ENCODE measurements around the gene BTNL2.

DNA sequence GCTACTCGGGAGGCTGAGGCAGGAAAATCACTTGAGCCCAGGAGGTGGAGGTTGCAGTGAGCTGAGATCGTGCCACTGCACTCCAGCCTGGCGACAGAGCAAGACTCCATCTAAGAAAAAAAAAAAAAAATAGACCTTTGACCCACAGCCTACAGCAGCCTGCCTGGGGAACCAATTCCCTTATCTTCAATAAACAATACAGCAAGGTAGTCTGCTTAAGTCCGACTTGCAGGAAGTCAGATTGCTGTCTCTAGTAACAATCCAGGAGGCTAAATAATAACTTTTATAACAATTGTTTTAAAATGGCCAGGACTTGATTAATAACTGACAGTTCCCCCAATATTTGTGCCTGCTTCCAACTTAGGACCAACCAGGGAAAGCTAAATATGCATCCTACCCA is 19.4 kb upstream of the BTNL2 start:
- TF ChIP-seq, protein P1, sequence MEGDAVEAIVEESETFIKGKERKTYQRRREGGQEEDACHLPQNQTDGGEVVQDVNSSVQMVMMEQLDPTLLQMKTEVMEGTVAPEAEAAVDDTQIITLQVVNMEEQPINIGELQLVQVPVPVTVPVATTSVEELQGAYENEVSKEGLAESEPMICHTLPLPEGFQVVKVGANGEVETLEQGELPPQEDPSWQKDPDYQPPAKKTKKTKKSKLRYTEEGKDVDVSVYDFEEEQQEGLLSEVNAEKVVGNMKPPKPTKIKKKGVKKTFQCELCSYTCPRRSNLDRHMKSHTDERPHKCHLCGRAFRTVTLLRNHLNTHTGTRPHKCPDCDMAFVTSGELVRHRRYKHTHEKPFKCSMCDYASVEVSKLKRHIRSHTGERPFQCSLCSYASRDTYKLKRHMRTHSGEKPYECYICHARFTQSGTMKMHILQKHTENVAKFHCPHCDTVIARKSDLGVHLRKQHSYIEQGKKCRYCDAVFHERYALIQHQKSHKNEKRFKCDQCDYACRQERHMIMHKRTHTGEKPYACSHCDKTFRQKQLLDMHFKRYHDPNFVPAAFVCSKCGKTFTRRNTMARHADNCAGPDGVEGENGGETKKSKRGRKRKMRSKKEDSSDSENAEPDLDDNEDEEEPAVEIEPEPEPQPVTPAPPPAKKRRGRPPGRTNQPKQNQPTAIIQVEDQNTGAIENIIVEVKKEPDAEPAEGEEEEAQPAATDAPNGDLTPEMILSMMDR (IDR thresholded peaks at IDR 0.05): no peak
- no peak for TF ChIP-seq ZFX (IDR thresholded peaks at IDR 0.05; ENCODE audit: borderline replicate concordance)
